ENCODE data around the gene BCAS1.
A peak's percentile ranks its signal among the peaks of the same experiment; 100 is the strongest.

BCAS1 gene

GRCh38 chr20:54082100-54082499 is 11.7 kb upstream of the BCAS1 start:
- no peaks in the 10 kb centered on the region for H4K20me1 ChIP-seq (ENCODE audit: insufficient read depth, low read length)
- H3K4me2 ChIP-seq (ENCODE audit: low read length): no peak overlapping the region
- no peak overlapping the region for H3K9ac ChIP-seq (ENCODE audit: low read length)
- no peak overlapping the region for H3K4me3 ChIP-seq (ENCODE audit: low read length)
- H3K27me3 ChIP-seq (ENCODE audit: low read depth, low read length): no peaks in the 10 kb centered on the region
- no peaks in the 10 kb centered on the region for H3K36me3 ChIP-seq (replicated peaks; ENCODE audit: low read depth, low read length)
- H2AFZ ChIP-seq (ENCODE audit: low read depth, low read length): no peak overlapping the region
- TF ChIP-seq CTCF (IDR thresholded peaks at IDR 0.05; ENCODE audit: low read depth, low read length) (no peak), EZH2phosphoT487 (IDR thresholded peaks at IDR 0.05; ENCODE audit: low read depth) (no peak)
- H3K4me1 ChIP-seq (ENCODE audit: low read length): peaks cover 15% of the 10 kb centered on the region
- H3K9me3 ChIP-seq (ENCODE audit: insufficient read depth, low read length): no peaks in the 10 kb centered on the region
- no peak overlapping the region for H3K27ac ChIP-seq (ENCODE audit: low read length)
- no peaks in the 10 kb centered on the region for H3K79me2 ChIP-seq (ENCODE audit: low read length)

GRCh38 chr20:54079652-54080051 is 9.3 kb upstream of the BCAS1 start:
- Histone ChIP-seq H4K20me1 (ENCODE audit: insufficient read depth, low read length) (no peaks in the 10 kb centered on the region), H3K9ac (ENCODE audit: low read length) (no peak overlapping the region), H3K4me1 (ENCODE audit: low read length) (peaks cover 15% of the 10 kb centered on the region), H3K79me2 (ENCODE audit: low read length) (no peaks in the 10 kb centered on the region), H3K27me3 (ENCODE audit: low read depth, low read length) (no peaks in the 10 kb centered on the region), H3K27ac (ENCODE audit: low read length) (no peak overlapping the region), H3K36me3 (replicated peaks; ENCODE audit: low read depth, low read length) (no peaks in the 10 kb centered on the region), H3K4me2 (ENCODE audit: low read length) (no peak overlapping the region), H3K9me3 (ENCODE audit: insufficient read depth, low read length) (no peaks in the 10 kb centered on the region), H3K4me3 (ENCODE audit: low read length) (no peak overlapping the region), H2AFZ (ENCODE audit: low read depth, low read length) (no peak overlapping the region)
- no peak for TF ChIP-seq EZH2phosphoT487 (IDR thresholded peaks at IDR 0.05; ENCODE audit: low read depth)

- H3K9me3 ChIP-seq (ENCODE audit: insufficient read depth, low read length): no peaks in the 10 kb centered on the region
- no peaks in the 10 kb centered on the region for H3K27me3 ChIP-seq (ENCODE audit: low read depth, low read length)
- no peak overlapping the region for H3K9ac ChIP-seq (ENCODE audit: low read length)
- TF ChIP-seq EZH2phosphoT487 (IDR thresholded peaks at IDR 0.05; ENCODE audit: low read depth) (no peak), CTCF (IDR thresholded peaks at IDR 0.05; ENCODE audit: low read depth, low read length) (no peak)
- no peak overlapping the region for H3K4me3 ChIP-seq (ENCODE audit: low read length)
- H3K79me2 ChIP-seq (ENCODE audit: low read length): no peaks in the 10 kb centered on the region
- H4K20me1 ChIP-seq (ENCODE audit: insufficient read depth, low read length): no peaks in the 10 kb centered on the region
- no peak overlapping the region for H3K27ac ChIP-seq (ENCODE audit: low read length)
- H3K4me1 ChIP-seq (ENCODE audit: low read length): peaks cover 8% of the 10 kb centered on the region
- no peaks in the 10 kb centered on the region for H3K36me3 ChIP-seq (replicated peaks; ENCODE audit: low read depth, low read length)
- no peak overlapping the region for H3K4me2 ChIP-seq (ENCODE audit: low read length)
- peak overlapping the region; percentile 58 for H2AFZ ChIP-seq (ENCODE audit: low read depth, low read length)
These were observed 8.0 kb upstream of the BCAS1 start for GRCh38 chr20:54078296-54078984.

- Histone ChIP-seq H2AFZ (ENCODE audit: low read depth, low read length) (no peak overlapping the region), H3K9me3 (ENCODE audit: insufficient read depth, low read length) (no peaks in the 10 kb centered on the region), H3K4me2 (ENCODE audit: low read length) (no peak overlapping the region), H3K4me3 (ENCODE audit: low read length) (no peak overlapping the region), H3K79me2 (ENCODE audit: low read length) (no peaks in the 10 kb centered on the region), H3K9ac (ENCODE audit: low read length) (no peak overlapping the region), H3K27ac (ENCODE audit: low read length) (no peak overlapping the region), H3K27me3 (ENCODE audit: low read depth, low read length) (no peaks in the 10 kb centered on the region), H3K4me1 (ENCODE audit: low read length) (no peaks in the 10 kb centered on the region), H3K36me3 (replicated peaks; ENCODE audit: low read depth, low read length) (no peaks in the 10 kb centered on the region), H4K20me1 (ENCODE audit: insufficient read depth, low read length) (no peaks in the 10 kb centered on the region)
- no peak for TF ChIP-seq CTCF (IDR thresholded peaks at IDR 0.05; ENCODE audit: low read depth, low read length)
- TF ChIP-seq EZH2phosphoT487 (IDR thresholded peaks at IDR 0.05; ENCODE audit: low read depth): no peak
These were observed 5.9 kb upstream of the BCAS1 start for GRCh38 chr20:54076259-54076658.

Measured in OCI-LY3 (cell line).